ENCODE data around the gene SLC25A26. TPM values are rescaled to one million over a fixed set of nuclear protein-coding genes. Genes with fewer than 3 reads are reported as not detected.

The SLC25A26 gene
- total and polyA plus RNA-seq, 7 donors, result 17.8 to 42.8 (median 22.4) TPM

GRCh38 chr3:66403323-66403990 lies 182.7 kb downstream of the SLC25A26 start:
- WGBS, 2 donors, result 69 to 77% methylated on average over 13 of the region's 13 CpGs
- peak; percentile 66 for DNase-seq
- Histone ChIP-seq H3K27ac (peak overlapping the region; percentile 73 to 95 (median 86)), H3K4me1 (peaks cover 0 to 98% (median 94%) of the 10 kb centered on the region in 4 donors), H3K27me3 (no peaks in the 10 kb centered on the region), H3K9me3 (no peaks in the 10 kb centered on the region), H3K4me3 (no peak overlapping the region), H3K36me3 (peaks cover 0 to 66% (median 19%) of the 10 kb centered on the region in 4 donors)
- TF ChIP-seq EP300 (IDR thresholded peaks at IDR 0.05) (no peak), POLR2A (IDR thresholded peaks at IDR 0.05) (no peak), POLR2AphosphoS5 (IDR thresholded peaks at IDR 0.05) (no peak), CTCF (IDR thresholded peaks at IDR 0.05) (no peak)
- intact Hi-C loops (cut with DNase I), result loop anchor here (10.0 kb wide), 1 partner anchor 151 kb away; no protein-coding TSS in a partner anchor

- Histone ChIP-seq H3K4me3 (no peak overlapping the region), H3K4me1 (peaks cover 0 to 98% (median 95%) of the 10 kb centered on the region in 4 donors), H3K27me3 (no peaks in the 10 kb centered on the region), H3K27ac (peak overlapping the region; percentile 73 to 95 (median 86)), H3K36me3 (peaks cover 0 to 60% (median 15%) of the 10 kb centered on the region in 4 donors), H3K9me3 (no peaks in the 10 kb centered on the region)
- TF ChIP-seq CTCF (IDR thresholded peaks at IDR 0.05) (no peak), EP300 (IDR thresholded peaks at IDR 0.05) (no peak)
- 74 to 75% methylated on average over 15 of the region's 15 CpGs for WGBS, 2 donors
- intact Hi-C loops (cut with DNase I), result loop anchor here (10.0 kb wide), 1 partner anchor 151 kb away; no protein-coding TSS in a partner anchor
- DNase-seq, result peak; percentile 49
Observed at GRCh38 chr3:66404197-66404596, 183.4 kb downstream of the SLC25A26 start.

- intact Hi-C loops (cut with DNase I), result loop anchor here (5.0 to 10.0 kb wide), 3 partner anchors 150 to 412 kb away; no protein-coding TSS in a partner anchor
- Histone ChIP-seq H3K4me1 (peaks cover 0 to 100% (median 99%) of the 10 kb centered on the region in 4 donors), H3K27ac (peak overlapping the region; percentile 73 to 95 (median 86)), H3K36me3 (peaks cover 6 to 62% (median 23%) of the 10 kb centered on the region in 4 donors), H3K27me3 (no peaks in the 10 kb centered on the region), H3K9me3 (no peaks in the 10 kb centered on the region), H3K4me3 (peak overlapping the region in 1 of 4 donors; percentile 2)
- WGBS, 2 donors, result 95 to 96% methylated on average over 32 of the region's 32 CpGs
- no peak for TF ChIP-seq CTCF (IDR thresholded peaks at IDR 0.05)
- TF ChIP-seq POLR2AphosphoS5 (IDR thresholded peaks at IDR 0.05), result peak in 1 of 4 donors; percentile 9
- no peak for TF ChIP-seq EP300 (IDR thresholded peaks at IDR 0.05)
- no peak for TF ChIP-seq POLR2A (IDR thresholded peaks at IDR 0.05)
- DNase-seq, result peak; percentile 66
Observed at GRCh38 chr3:66404903-66405700, 184.3 kb downstream of the SLC25A26 start.

- peak; percentile 89 for DNase-seq
- Histone ChIP-seq H3K4me1 (peaks cover 0 to 100% (median 99%) of the 10 kb centered on the region in 4 donors), H3K4me3 (no peak overlapping the region), H3K9me3 (no peaks in the 10 kb centered on the region), H3K27ac (peak overlapping the region; percentile 73 to 95 (median 86)), H3K27me3 (no peaks in the 10 kb centered on the region), H3K36me3 (peaks cover 10 to 64% (median 26%) of the 10 kb centered on the region in 4 donors)
- intact Hi-C loops (cut with DNase I), result loop anchor here (2.0 to 10.0 kb wide), 4 partner anchors 95 to 412 kb away; partner anchors contain the start of gene LRIG1
- WGBS, 2 donors, result 90 to 92% methylated on average over 11 of the region's 11 CpGs
- TF ChIP-seq CTCF (IDR thresholded peaks at IDR 0.05) (no peak), EP300 (IDR thresholded peaks at IDR 0.05) (no peak), POLR2A (IDR thresholded peaks at IDR 0.05) (no peak), POLR2AphosphoS5 (IDR thresholded peaks at IDR 0.05) (peak in 2 of 4 donors; percentile 5 to 51)
Observed at GRCh38 chr3:66405701-66406091, 184.9 kb downstream of the SLC25A26 start.

Data from sigmoid colon (tissue), 7 donors.